Thoracic aorta (tissue), 2 donors: ENCODE data around the gene CNTNAP2. TPM values are rescaled to one million over a fixed set of nuclear protein-coding genes. Genes with fewer than 3 reads are reported as not detected.

Source experiments
- ATAC-seq: fragments of 150-250 bp; one replicate; pipeline ENCODE4 v1.8.0; 2017; ENCODE audit warnings: low read depth; ENCODE audit not compliant: insufficient number of reproducible peaks, low FRiP score
- DNase-seq: peaks from one replicate; pipeline ENCODE4 v3.0.0-alpha.2; 2020; ENCODE audit warnings: low spot score
- H3K27ac ChIP-seq, 2 donors: fragments of 200-600 bp; sonication (generic); 1 replicate in 1 of 2; 2 replicates in 1 of 2; pipeline ENCODE4 v1.5.1; 2016; ENCODE audit warnings: mild to moderate bottlenecking in 2 of 2, moderate library complexity in 2 of 2
- H3K27me3 ChIP-seq: fragments of 200-600 bp; sonication (generic); replicated peaks from 2 replicates; pipeline ENCODE4 v1.6.0; 2016; ENCODE audit warnings: mild to moderate bottlenecking; ENCODE audit not compliant: insufficient read depth
- H3K36me3 ChIP-seq: fragments of 200-600 bp; sonication (generic); one replicate; pipeline ENCODE4 v1.5.1; 2016
- H3K4me1 ChIP-seq, 2 donors: fragments of 200-600 bp; sonication (generic); 1 replicate in 1 of 2; 2 replicates in 1 of 2; pipeline versions ENCODE4 v1.5.1 to v1.6.0; 2016; ENCODE audit warnings: low read depth in 2 of 2, mild to moderate bottlenecking in 1 of 2; ENCODE audit not compliant: control insufficient read depth in 1 of 2
- H3K4me3 ChIP-seq: fragments of 200-600 bp; sonication (generic); 2 replicates; pipeline ENCODE4 v1.5.1; 2016; ENCODE audit warnings: mild to moderate bottlenecking
- H3K9me3 ChIP-seq: fragments of 200-600 bp; sonication (generic); 2 replicates; pipeline ENCODE4 v1.5.1; 2016
- total RNA-seq, 2 donors: library from RNA; depleted of rRNA; stranded (reverse); fragments of >200 nt; gene quantifications; one replicate each; pipeline versions ENCODE4 v1.1.0 to v1.2.3, GENCODE V29; 2016
- TF ChIP-seq, protein P1 (sequence below): fragments of 200-600 bp; sonication (generic); IDR thresholded peaks from one replicate; pipeline ENCODE4 v1.5.1; 2019; ENCODE audit warnings: antibody characterized with exemption

The CNTNAP2 gene
- total RNA-seq, 2 donors from 2014 or later = not detected

DNA sequence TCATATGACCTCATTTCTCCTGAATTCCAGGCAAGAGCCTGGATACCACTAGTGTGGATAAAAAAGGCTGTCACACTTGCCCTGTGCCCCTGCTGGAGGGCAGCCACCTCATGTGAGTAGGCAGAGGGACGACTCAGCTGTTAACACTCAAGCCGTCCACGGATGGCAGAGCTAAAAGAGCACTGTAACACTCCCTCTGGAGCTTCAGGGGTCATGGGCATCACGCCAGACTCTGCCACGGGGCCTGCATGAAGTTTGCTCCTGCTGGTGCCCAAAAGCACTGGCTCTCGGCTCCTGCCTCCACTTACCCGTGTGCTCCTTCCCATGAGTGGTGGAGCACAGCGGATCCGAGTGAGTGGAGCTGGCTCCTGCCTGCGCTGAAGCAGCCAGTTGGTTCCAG lies 1554.2 kb downstream of the CNTNAP2 start:
- Histone ChIP-seq H3K9me3 (no peaks in the 10 kb centered on the region), H3K36me3 (no peaks in the 10 kb centered on the region), H3K4me1 (no peaks in the 10 kb centered on the region), H3K4me3 (no peak overlapping the region), H3K27me3 (no peaks in the 10 kb centered on the region), H3K27ac (no peak overlapping the region)
- ATAC-seq (no peak), DNase-seq (no peak)
- TF ChIP-seq, protein P1, sequence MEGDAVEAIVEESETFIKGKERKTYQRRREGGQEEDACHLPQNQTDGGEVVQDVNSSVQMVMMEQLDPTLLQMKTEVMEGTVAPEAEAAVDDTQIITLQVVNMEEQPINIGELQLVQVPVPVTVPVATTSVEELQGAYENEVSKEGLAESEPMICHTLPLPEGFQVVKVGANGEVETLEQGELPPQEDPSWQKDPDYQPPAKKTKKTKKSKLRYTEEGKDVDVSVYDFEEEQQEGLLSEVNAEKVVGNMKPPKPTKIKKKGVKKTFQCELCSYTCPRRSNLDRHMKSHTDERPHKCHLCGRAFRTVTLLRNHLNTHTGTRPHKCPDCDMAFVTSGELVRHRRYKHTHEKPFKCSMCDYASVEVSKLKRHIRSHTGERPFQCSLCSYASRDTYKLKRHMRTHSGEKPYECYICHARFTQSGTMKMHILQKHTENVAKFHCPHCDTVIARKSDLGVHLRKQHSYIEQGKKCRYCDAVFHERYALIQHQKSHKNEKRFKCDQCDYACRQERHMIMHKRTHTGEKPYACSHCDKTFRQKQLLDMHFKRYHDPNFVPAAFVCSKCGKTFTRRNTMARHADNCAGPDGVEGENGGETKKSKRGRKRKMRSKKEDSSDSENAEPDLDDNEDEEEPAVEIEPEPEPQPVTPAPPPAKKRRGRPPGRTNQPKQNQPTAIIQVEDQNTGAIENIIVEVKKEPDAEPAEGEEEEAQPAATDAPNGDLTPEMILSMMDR = no peak

DNA sequence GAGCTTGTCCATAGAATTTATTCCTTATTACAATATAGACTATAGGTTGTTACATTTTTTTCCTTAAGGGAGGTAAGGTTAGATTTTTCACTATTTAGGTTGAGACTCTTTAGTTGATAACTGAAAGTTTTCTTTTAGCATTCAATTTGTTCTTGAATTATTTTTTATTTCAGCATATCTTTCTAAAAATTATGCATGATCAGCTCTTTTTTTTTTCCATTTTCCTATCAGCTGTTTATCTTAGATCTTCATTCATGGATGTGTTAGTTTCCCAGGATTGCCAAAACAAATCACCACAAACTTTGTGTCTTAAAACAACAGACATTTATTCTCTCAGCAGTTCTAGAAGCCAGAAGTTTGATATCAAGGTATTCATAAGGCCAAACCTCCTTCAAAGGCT lies 1558.1 kb downstream of the CNTNAP2 start:
- ATAC-seq = no peak

DNA sequence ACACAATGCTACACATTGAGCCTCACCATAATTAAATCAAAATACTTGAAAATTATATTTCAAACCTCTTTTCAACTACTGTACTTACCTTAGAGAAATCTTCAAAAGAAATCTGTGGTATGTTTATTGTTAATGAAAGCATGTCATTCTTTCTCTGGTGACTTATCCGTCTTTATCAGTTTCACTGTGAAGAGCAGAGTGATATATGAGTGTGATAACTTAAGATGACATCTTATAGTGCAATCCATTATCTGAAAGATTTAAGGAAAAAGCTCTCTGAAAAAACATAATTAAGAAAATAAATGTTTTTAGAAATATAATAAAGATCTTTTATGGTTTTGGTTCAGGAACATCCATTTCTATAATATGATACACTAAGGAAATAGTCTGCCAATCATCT lies 1562.3 kb downstream of the CNTNAP2 start:
- H3K4me3 ChIP-seq = no peak overlapping the region
- no peak for ATAC-seq
- H3K36me3 ChIP-seq = no peaks in the 10 kb centered on the region
- no peaks in the 10 kb centered on the region for H3K9me3 ChIP-seq
- TF ChIP-seq, protein P1 = no peak
- H3K27ac ChIP-seq = no peak overlapping the region
- no peaks in the 10 kb centered on the region for H3K4me1 ChIP-seq
- no peaks in the 10 kb centered on the region for H3K27me3 ChIP-seq
- no peak for DNase-seq

More for the DNA sequence above, 1558.1 kb downstream of the CNTNAP2 start:
- DNase-seq = no peak
- TF ChIP-seq, protein P1 = no peak
- Histone ChIP-seq H3K4me3 (no peak overlapping the region), H3K27ac (no peak overlapping the region), H3K36me3 (no peaks in the 10 kb centered on the region), H3K9me3 (no peaks in the 10 kb centered on the region), H3K4me1 (no peaks in the 10 kb centered on the region), H3K27me3 (no peaks in the 10 kb centered on the region)

DNA sequence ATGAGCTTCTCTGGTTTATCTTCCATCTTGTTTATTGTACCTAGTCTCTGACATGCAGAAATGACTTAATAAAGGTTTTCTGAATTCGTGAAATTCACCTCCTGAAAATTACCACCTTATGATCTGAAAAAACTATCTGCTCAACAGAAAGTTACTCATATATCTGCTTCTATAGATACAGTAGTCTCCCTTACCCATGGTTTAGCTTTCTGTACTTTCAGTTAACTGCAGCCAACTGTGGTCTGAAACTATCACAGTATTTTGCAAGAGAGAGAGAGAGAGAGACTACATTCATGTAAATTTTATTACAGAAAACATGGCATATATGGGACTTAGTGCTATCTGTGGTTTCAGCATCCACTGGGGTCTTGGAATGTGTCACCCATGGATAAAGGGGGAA lies 1564.9 kb downstream of the CNTNAP2 start:
- Histone ChIP-seq H3K9me3 (no peaks in the 10 kb centered on the region), H3K4me1 (no peaks in the 10 kb centered on the region), H3K4me3 (no peak overlapping the region), H3K27me3 (no peaks in the 10 kb centered on the region), H3K27ac (no peak overlapping the region), H3K36me3 (no peaks in the 10 kb centered on the region)
- TF ChIP-seq, protein P1 = no peak
- DNase-seq (no peak), ATAC-seq (no peak)

DNA sequence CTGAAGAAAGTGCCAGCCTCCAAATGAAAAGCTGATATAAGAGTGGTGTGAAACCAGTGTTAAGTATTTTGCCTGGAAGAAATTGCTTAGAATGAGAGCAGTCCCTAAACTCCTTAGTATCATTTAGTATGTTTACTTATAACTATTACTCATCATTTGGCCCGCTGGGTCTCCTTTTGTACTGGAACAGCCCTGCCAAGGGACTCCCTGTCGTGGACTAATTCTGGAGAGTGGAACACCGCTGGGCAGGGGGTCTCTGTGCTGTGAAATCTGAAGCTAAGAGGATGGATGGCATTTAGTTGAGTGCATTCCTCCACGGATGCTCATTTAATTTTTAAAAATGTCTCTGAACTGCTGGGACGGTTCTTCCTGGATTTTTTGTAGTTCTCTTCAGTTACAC lies 1584.1 kb downstream of the CNTNAP2 start:
- no peak for ATAC-seq
- no peak for DNase-seq
- TF ChIP-seq, protein P1 = no peak
- H3K27ac ChIP-seq = no peak overlapping the region
- no peaks in the 10 kb centered on the region for H3K27me3 ChIP-seq
- H3K9me3 ChIP-seq = no peaks in the 10 kb centered on the region
- no peak overlapping the region for H3K4me3 ChIP-seq
- H3K4me1 ChIP-seq = no peaks in the 10 kb centered on the region
- H3K36me3 ChIP-seq = no peaks in the 10 kb centered on the region
